Neural cell (in vitro differentiated cells): ENCODE measurements around the gene MAPK8. TPM values are rescaled to one million over a fixed set of nuclear protein-coding genes. Genes with fewer than 3 reads are reported as not detected.
A peak's percentile ranks its signal among the peaks of the same experiment; 100 is the strongest.

Source experiments
- H2AFZ ChIP-seq: fragments of 200-600, 300-800 bp; sonication (generic), shearing (Covaris generic); 2 replicates; pipeline ENCODE4 v1.6.0; 2014; ENCODE audit warnings: low read depth, mild to moderate bottlenecking, antibody characterized with exemption, low read length, moderate library complexity
- H3F3A ChIP-seq: fragments of 200-600 bp; shearing (Covaris generic); 2 replicates; pipeline ENCODE4 v1.6.1; 2016; ENCODE audit warnings: mild to moderate bottlenecking, moderate library complexity, mixed read lengths, antibody characterized with exemption, low read length; ENCODE audit not compliant: insufficient read depth, poor library complexity, severe bottlenecking
- H3K27ac ChIP-seq: fragments of 200-600, 300-800 bp; sonication (generic), shearing (Covaris generic); 2 replicates; pipeline ENCODE4 v1.5.1; 2014; ENCODE audit warnings: mild to moderate bottlenecking, low read length, moderate library complexity
- H3K27me3 ChIP-seq: fragments of 300-800, 200-600 bp; sonication (generic), shearing (Covaris generic); 2 replicates; pipeline ENCODE4 v1.6.0; 2014; ENCODE audit warnings: mild to moderate bottlenecking, low read depth, low read length, moderate library complexity; ENCODE audit not compliant: insufficient read depth
- H3K36me3 ChIP-seq: fragments of 300-800, 200-600 bp; sonication (generic), shearing (Covaris generic); 2 replicates; pipeline ENCODE4 v1.5.1; 2014; ENCODE audit warnings: mild to moderate bottlenecking, antibody characterized with exemption, low read length, moderate library complexity; ENCODE audit not compliant: insufficient read depth
- H3K4me2 ChIP-seq: fragments of 300-800, 200-600 bp; sonication (generic), shearing (Covaris generic); 2 replicates; pipeline ENCODE4 v1.6.0; 2014; ENCODE audit warnings: mild to moderate bottlenecking, low read length
- H3K4me3 ChIP-seq: fragments of 300-800, 200-600 bp; sonication (generic), shearing (Covaris generic); 2 replicates; pipeline ENCODE4 v1.5.1; 2014; ENCODE audit warnings: mild to moderate bottlenecking, low read length, moderate library complexity
- H3K79me2 ChIP-seq: fragments of 200-600 bp; shearing (Covaris generic); replicated peaks from 2 replicates; pipeline ENCODE4 v1.6.0; 2014; ENCODE audit warnings: mild to moderate bottlenecking, low read length, moderate library complexity; ENCODE audit not compliant: insufficient read depth
- H3K9ac ChIP-seq: fragments of 300-800, 200-600 bp; sonication (generic), shearing (Covaris generic); 2 replicates; pipeline ENCODE4 v1.6.1; 2016; ENCODE audit warnings: mild to moderate bottlenecking, low read length, mixed read lengths
- H3K9me2 ChIP-seq: fragments of 200-600 bp; shearing (Covaris generic); 2 replicates; pipeline ENCODE4 v1.6.1; 2016; ENCODE audit warnings: mild to moderate bottlenecking, low read length, mixed read lengths; ENCODE audit not compliant: insufficient read depth
- H3K9me3 ChIP-seq: fragments of 200-600, 300-800 bp; sonication (generic), shearing (Covaris generic); 2 replicates; pipeline ENCODE4 v1.6.1; 2016; ENCODE audit warnings: mild to moderate bottlenecking, mixed run types, low read length, moderate library complexity, mixed read lengths
- H4K20me1 ChIP-seq: fragments of 200-600 bp; shearing (Covaris generic); 2 replicates; pipeline ENCODE4 v1.6.1; 2016; ENCODE audit warnings: mild to moderate bottlenecking, mixed run types; ENCODE audit not compliant: insufficient read depth
- EP300 ChIP-seq: fragments of 450-650 bp; conservative IDR thresholded peaks from 2 replicates; pipeline ENCODE4 v1.6.1; 2014; ENCODE audit warnings: antibody characterized with exemption, mild to moderate bottlenecking, moderate library complexity; ENCODE audit not compliant: poor library complexity, severe bottlenecking
- EZH2 ChIP-seq: fragments of 200-600, 300-800 bp; shearing (Covaris generic), sonication (generic); IDR thresholded peaks from 2 replicates; pipeline ENCODE4 v1.6.1; 2014; ENCODE audit warnings: antibody characterized with exemption, low read length, borderline replicate concordance, mild to moderate bottlenecking; ENCODE audit not compliant: insufficient read depth, poor library complexity, severe bottlenecking
- MXI1 ChIP-seq: fragments of 450-650 bp; conservative IDR thresholded peaks from 2 replicates; pipeline ENCODE4 v1.6.1; 2014; ENCODE audit warnings: antibody characterized with exemption, mild to moderate bottlenecking; ENCODE audit not compliant: poor library complexity, severe bottlenecking
- POLR2AphosphoS5 ChIP-seq: IDR thresholded peaks from 2 replicates; pipeline ENCODE4 v1.6.1; 2012
- RAD21 ChIP-seq: fragments of 450-650 bp; conservative IDR thresholded peaks from 2 replicates; pipeline ENCODE4 v1.6.1; 2014; ENCODE audit warnings: antibody characterized with exemption, mild to moderate bottlenecking, moderate library complexity
- SMC3 ChIP-seq: fragments of 450-650 bp; conservative IDR thresholded peaks from 2 replicates; pipeline ENCODE4 v1.6.1; 2014; ENCODE audit warnings: antibody characterized with exemption, mild to moderate bottlenecking, moderate library complexity; ENCODE audit not compliant: poor library complexity
- TAF1 ChIP-seq: IDR thresholded peaks from 2 replicates; pipeline ENCODE4 v1.6.1; 2012; ENCODE audit warnings: low read depth
- polyA plus RNA-seq: library from polyadenylated mRNA; depleted of rRNA; stranded (reverse); fragments of >200 nt; gene quantifications from 2 replicates; pipeline ENCODE4 v1.2.3, GENCODE V29; 2014
- TF ChIP-seq, protein P1 (sequence below): fragments of 450-650 bp; IDR thresholded peaks from 2 replicates; pipeline ENCODE4 v1.5.1; 2014; ENCODE audit warnings: antibody characterized with exemption, mild to moderate bottlenecking, moderate library complexity; ENCODE audit not compliant: poor library complexity, severe bottlenecking
- TF ChIP-seq, protein P2 (sequence below): IDR thresholded peaks from 2 replicates; pipeline ENCODE4 v1.6.1; 2012; ENCODE audit warnings: borderline replicate concordance

Gene MAPK8
- polyA plus RNA-seq, 1 donor from 2014 or later = 187 TPM

DNA sequence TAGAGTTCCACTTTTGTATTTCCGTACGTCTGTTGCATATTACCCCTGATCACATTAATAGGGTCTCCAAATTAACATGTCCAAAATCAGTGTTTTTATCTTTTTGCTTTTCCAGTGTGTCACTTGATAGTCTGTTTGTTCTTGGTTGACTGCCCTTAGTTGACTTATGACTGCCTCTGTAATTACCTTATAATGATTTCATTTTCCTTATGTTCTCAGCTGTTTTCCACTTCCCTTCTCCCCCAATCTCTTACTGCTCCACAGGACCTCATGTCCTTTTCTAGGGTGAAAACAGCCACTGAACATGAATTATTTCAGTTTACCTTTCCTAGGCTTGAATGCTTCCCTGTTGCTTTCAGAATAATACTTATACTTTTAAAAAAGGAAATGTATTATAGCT lies 54.7 kb downstream of the MAPK8 start:
- Histone ChIP-seq H3K27ac (no peak overlapping the region), H4K20me1 (peaks cover 7% of the 10 kb centered on the region)

DNA sequence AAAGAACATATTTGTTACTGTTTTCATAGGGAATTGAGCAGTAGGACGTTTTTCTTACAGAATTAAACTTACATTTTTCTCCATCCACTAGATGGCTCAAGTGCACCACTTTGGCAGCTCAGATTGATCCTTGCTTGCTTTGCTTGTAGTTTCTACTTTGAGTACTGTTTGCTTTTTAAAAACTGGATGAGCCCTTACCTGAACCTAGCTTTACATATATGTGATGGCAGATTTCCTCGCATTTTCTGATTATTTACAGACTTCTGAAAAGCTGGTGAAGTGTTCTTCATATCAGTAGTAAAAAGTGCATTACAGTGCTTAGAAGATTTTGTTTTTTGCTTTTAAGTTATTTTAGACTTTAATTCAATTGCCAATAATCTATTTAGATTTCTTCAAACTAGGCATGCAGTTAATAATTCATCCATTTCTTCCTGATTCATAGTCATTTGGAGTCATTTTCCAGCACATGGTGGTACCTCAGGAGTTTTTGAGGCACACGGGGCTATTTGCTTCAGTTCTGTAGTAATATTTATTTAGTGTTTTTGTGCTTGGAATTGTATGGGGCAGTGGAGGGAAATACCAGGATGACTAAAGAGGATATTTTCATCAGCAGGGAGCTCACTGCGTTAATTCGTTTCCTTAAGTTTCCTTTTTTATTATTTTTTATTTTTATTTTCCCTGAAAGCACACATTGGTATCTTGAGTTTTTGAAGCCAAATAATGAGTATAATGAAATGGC lies 57.3 kb downstream of the MAPK8 start:
- H3K79me2 ChIP-seq = peaks cover 82% of the 10 kb centered on the region
- no peaks in the 10 kb centered on the region for H3K9me2 ChIP-seq
- H2AFZ ChIP-seq = no peak overlapping the region
- H3K36me3 ChIP-seq = no peaks in the 10 kb centered on the region
- no peak overlapping the region for H3K27ac ChIP-seq
- no peaks in the 10 kb centered on the region for H3K9me3 ChIP-seq
- H3K4me2 ChIP-seq = no peak overlapping the region
- TF ChIP-seq, protein P1, sequence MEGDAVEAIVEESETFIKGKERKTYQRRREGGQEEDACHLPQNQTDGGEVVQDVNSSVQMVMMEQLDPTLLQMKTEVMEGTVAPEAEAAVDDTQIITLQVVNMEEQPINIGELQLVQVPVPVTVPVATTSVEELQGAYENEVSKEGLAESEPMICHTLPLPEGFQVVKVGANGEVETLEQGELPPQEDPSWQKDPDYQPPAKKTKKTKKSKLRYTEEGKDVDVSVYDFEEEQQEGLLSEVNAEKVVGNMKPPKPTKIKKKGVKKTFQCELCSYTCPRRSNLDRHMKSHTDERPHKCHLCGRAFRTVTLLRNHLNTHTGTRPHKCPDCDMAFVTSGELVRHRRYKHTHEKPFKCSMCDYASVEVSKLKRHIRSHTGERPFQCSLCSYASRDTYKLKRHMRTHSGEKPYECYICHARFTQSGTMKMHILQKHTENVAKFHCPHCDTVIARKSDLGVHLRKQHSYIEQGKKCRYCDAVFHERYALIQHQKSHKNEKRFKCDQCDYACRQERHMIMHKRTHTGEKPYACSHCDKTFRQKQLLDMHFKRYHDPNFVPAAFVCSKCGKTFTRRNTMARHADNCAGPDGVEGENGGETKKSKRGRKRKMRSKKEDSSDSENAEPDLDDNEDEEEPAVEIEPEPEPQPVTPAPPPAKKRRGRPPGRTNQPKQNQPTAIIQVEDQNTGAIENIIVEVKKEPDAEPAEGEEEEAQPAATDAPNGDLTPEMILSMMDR = peak; percentile 76
- TF ChIP-seq RAD21 = peak; percentile 74
- no peak for TF ChIP-seq MXI1
- TF ChIP-seq, protein P2, sequence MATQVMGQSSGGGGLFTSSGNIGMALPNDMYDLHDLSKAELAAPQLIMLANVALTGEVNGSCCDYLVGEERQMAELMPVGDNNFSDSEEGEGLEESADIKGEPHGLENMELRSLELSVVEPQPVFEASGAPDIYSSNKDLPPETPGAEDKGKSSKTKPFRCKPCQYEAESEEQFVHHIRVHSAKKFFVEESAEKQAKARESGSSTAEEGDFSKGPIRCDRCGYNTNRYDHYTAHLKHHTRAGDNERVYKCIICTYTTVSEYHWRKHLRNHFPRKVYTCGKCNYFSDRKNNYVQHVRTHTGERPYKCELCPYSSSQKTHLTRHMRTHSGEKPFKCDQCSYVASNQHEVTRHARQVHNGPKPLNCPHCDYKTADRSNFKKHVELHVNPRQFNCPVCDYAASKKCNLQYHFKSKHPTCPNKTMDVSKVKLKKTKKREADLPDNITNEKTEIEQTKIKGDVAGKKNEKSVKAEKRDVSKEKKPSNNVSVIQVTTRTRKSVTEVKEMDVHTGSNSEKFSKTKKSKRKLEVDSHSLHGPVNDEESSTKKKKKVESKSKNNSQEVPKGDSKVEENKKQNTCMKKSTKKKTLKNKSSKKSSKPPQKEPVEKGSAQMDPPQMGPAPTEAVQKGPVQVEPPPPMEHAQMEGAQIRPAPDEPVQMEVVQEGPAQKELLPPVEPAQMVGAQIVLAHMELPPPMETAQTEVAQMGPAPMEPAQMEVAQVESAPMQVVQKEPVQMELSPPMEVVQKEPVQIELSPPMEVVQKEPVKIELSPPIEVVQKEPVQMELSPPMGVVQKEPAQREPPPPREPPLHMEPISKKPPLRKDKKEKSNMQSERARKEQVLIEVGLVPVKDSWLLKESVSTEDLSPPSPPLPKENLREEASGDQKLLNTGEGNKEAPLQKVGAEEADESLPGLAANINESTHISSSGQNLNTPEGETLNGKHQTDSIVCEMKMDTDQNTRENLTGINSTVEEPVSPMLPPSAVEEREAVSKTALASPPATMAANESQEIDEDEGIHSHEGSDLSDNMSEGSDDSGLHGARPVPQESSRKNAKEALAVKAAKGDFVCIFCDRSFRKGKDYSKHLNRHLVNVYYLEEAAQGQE = no peak
- no peak for TF ChIP-seq TAF1
- TF ChIP-seq SMC3 = peak; percentile 66
- TF ChIP-seq EP300 = no peak
- no peak for TF ChIP-seq EZH2
- no peak for TF ChIP-seq POLR2AphosphoS5
- no peaks in the 10 kb centered on the region for H3K27me3 ChIP-seq
- H4K20me1 ChIP-seq = peaks cover 7% of the 10 kb centered on the region
- no peak overlapping the region for H3K9ac ChIP-seq
- no peak overlapping the region for H3K4me3 ChIP-seq
- no peaks in the 10 kb centered on the region for H3F3A ChIP-seq

More for the DNA sequence above, 54.7 kb downstream of the MAPK8 start:
- peaks cover 11% of the 10 kb centered on the region for H3K9me3 ChIP-seq
- H3K36me3 ChIP-seq = no peaks in the 10 kb centered on the region
- H3K9me2 ChIP-seq = no peaks in the 10 kb centered on the region
- no peak overlapping the region for H2AFZ ChIP-seq
- TF ChIP-seq EP300 = no peak
- no peak for TF ChIP-seq POLR2AphosphoS5
- TF ChIP-seq TAF1 = no peak
- TF ChIP-seq, protein P2 = no peak
- no peak for TF ChIP-seq EZH2
- TF ChIP-seq SMC3 = no peak
- no peak for TF ChIP-seq RAD21
- TF ChIP-seq, protein P1 = no peak
- no peak for TF ChIP-seq MXI1
- H3K4me3 ChIP-seq = no peak overlapping the region
- no peak overlapping the region for H3K9ac ChIP-seq
- H3K4me2 ChIP-seq = no peak overlapping the region
- peaks cover 80% of the 10 kb centered on the region for H3K79me2 ChIP-seq
- no peaks in the 10 kb centered on the region for H3K27me3 ChIP-seq
- no peaks in the 10 kb centered on the region for H3F3A ChIP-seq
